WI38 (cell line): ENCODE data around the gene BATF.
A peak's percentile ranks its signal among the peaks of the same experiment; 100 is the strongest.

ENCODE experiments used
- H3K4me3 ChIP-seq: 2 replicates; pipeline ENCODE4 v1.5.1; 2011; ENCODE audit warnings: low read depth, mild to moderate bottlenecking, control low read depth, low read length
- TF ChIP-seq, protein P1 (sequence below): IDR thresholded peaks from 2 replicates; pipeline ENCODE4 v1.5.1; 2012; ENCODE audit warnings: low read depth, mild to moderate bottlenecking, control low read depth, low read length

BATF gene

DNA sequence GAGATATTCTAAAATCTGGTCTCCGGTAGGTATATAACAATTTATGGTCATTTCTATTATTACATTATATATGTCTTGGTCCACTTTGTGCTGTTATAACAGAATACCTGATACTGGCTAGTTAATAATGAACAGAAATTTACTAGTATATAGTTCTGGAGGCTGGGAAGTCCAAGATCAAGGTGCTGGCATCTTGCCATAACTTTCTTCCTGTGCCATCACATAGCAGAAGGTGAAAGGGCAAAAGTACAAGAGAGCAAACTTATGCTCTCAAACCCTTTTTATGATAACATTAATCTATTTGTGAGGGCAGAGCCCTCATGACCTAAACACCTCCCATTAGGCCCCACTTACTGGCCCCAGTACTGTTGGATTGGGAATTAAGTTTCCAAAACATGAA is 17.9 kb upstream of the BATF start:
- TF ChIP-seq, protein P1, sequence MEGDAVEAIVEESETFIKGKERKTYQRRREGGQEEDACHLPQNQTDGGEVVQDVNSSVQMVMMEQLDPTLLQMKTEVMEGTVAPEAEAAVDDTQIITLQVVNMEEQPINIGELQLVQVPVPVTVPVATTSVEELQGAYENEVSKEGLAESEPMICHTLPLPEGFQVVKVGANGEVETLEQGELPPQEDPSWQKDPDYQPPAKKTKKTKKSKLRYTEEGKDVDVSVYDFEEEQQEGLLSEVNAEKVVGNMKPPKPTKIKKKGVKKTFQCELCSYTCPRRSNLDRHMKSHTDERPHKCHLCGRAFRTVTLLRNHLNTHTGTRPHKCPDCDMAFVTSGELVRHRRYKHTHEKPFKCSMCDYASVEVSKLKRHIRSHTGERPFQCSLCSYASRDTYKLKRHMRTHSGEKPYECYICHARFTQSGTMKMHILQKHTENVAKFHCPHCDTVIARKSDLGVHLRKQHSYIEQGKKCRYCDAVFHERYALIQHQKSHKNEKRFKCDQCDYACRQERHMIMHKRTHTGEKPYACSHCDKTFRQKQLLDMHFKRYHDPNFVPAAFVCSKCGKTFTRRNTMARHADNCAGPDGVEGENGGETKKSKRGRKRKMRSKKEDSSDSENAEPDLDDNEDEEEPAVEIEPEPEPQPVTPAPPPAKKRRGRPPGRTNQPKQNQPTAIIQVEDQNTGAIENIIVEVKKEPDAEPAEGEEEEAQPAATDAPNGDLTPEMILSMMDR, result no peak
- H3K4me3 ChIP-seq, result no peak overlapping the region

DNA sequence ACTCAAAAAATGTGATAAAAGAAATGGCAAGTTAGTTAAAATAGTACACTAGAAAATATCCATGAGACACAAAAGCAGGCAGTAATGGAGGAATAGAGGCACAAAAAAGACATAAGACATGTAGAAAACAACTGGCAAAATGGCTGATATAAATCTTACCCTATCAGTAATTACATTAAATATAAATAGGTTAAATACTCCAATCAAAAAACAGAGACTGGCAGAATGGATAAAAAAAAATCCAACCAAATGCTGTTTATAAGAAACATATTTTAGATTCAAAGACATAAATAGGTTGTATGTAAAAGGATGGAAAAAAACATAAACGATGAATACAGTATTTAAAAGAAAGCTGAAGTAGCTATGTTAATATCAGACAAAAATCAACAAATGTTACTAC is 15.3 kb upstream of the BATF start:
- no peak overlapping the region for H3K4me3 ChIP-seq
- TF ChIP-seq, protein P1, result no peak

DNA sequence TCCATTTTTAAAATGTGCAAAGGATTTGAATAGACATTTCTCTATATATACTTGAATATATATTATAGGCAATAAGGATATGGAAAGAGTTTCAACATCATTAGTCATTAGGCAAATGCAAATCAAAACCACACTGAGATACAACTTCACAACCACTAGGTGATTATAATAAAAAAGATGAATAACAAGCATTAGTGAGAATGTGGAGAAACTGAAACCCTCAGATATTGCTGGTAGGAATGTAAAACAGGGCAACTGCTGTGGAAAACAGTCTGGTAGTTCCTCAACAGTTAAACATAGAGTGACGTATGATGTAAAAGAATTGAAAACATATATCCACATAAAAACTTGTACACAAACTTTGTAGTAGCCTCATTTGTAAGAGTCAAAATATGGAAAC is 11.7 kb upstream of the BATF start:
- TF ChIP-seq, protein P1, result no peak
- no peak overlapping the region for H3K4me3 ChIP-seq

DNA sequence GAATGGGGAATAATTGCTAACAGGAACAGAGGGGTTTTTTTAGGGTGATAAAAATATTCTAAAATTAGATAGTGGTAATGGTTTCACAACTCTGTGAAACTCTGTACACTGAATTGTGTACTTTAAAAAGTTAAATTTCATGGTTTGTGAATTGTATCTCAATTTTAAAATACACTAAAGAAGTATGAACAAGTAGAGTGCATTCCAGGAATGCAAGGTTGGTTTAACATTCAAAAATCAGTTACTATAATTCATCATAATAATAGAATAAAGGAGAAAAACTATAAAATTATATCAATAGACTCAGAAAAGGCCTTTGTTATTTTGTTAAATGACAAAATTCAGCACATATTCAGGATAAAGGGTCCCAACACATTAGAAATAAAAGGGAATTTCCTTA is 11.1 kb upstream of the BATF start:
- no peak overlapping the region for H3K4me3 ChIP-seq
- TF ChIP-seq, protein P1, result no peak

DNA sequence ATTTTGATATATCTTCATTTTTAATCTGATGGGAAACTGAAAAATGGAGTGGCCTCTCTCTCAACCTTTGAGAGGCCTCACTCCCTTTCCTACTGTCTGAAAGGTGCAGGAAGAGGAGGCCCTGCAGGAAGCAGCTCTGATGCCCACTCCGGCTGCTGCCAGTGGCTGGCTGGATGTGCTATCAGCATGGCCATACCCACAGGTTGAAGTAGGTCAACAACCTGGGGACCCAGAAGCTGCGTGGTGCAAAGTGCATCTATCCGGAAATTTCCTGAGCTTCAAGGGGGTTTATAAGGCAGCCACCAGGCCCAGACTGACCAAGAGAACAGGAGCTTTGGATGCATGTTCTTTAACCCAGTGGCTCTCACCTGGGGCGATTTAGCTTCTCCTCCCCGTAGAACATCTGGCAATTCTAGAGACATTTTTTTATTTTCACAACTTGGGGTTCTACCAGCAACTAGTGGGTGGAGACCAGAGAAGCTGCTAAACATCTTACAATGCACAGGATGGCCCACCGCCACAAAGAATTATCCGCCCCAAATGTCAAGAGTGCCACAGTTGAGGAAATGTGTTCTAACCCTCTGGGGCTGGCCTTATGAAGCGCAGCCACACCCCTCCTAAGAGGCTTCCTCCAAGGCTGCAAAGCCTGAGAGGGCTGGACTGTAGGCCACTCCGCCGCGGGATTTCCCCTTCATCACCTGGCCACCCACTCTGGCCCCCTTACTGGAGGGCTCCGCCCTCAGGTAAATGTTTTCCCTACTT is 8.2 kb upstream of the BATF start:
- TF ChIP-seq, protein P1, result no peak
- no peak overlapping the region for H3K4me3 ChIP-seq

DNA sequence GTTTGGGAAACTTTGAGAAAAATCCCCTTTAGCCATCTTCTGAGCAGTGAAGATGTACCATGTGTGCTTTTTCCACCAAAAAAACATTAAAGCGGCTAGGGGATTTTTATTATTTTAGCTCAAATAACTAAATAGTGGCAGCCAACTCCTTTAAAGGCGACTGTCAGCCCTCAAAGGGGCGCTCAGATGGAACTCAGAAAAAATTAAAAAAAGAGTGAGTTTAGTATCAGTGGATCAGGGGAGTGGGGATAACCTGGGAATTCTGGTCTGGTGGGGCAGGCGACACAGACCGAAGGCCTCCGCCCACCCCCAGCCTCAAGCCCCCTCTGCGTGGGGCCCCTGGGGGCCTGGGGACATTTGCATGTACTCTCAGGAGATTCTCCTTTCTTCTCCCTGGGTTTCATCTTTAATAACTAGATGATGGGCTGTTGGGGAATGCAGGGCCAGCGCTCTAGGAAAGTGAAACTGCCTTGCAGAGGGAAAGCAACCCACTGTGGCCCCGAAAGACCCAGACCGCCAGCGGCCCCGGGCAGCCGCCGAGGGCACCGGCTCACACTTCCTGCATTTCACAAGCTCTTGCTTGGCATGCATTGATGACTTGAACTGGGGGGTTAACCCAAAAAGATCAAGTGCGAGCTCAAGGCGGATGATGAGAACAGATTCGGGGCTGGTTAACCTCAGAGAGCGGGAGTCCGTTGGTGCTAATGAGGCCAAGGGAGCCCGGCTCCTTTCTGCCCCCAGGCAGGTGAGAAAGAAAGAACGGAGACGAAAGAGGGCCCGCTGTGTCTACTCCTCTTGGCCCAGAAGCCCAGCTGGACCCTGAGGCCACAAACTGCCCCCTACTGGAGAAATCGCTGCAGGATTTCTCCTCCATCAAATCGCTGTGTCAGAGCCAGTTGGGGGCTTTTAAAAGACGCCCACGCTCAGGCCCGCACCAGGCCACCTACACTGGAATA is 7.3 kb upstream of the BATF start:
- H3K4me3 ChIP-seq, result peak overlapping the region; percentile 40
- TF ChIP-seq, protein P1, result no peak

DNA sequence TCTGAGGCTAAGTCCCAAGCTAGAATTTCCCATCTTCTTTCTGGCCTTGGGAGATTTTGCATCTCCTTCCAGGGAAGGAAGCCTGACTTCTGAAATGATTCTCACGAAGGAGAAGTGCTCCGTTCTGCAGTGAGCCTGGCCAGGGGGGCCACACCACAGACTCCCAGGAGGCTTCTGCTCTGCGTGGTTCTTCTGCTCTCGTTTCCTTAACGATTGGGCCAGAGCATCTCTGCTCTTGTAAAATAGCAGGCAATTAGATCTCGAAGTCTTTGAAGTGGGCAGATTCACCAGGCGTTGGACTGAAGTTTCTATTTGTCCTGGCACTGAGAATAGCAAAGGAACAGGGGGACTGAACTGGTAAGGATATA is 6.7 kb upstream of the BATF start:
- no peak overlapping the region for H3K4me3 ChIP-seq
- TF ChIP-seq, protein P1, result no peak
